ENCODE measurements around the gene C2orf92.
"Not testable (repeated sequence)": the region's sequence is repeated elsewhere in the genome, so short reads cannot be mapped to it uniquely, and the experiment has no call there.

C2orf92 gene

DNA sequence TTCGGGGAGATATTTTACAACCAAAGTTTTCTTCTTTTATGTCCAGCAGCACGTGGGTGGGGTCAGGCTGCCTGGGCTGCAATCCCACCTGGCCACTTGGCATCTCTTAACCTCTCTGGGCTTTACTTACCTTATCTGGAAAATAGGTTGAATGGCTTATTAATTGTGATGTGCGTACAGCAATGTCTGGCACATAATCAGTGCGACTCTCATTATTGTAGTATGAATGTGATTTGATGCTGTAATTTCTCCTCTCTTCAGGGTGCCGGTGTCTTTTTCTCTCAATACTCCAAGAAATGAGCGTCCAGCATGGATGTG is 41.8 kb downstream of the C2orf92 start:
- DNase-seq (ENCODE audit: low read depth), result no peak
- TF ChIP-seq, protein P1, sequence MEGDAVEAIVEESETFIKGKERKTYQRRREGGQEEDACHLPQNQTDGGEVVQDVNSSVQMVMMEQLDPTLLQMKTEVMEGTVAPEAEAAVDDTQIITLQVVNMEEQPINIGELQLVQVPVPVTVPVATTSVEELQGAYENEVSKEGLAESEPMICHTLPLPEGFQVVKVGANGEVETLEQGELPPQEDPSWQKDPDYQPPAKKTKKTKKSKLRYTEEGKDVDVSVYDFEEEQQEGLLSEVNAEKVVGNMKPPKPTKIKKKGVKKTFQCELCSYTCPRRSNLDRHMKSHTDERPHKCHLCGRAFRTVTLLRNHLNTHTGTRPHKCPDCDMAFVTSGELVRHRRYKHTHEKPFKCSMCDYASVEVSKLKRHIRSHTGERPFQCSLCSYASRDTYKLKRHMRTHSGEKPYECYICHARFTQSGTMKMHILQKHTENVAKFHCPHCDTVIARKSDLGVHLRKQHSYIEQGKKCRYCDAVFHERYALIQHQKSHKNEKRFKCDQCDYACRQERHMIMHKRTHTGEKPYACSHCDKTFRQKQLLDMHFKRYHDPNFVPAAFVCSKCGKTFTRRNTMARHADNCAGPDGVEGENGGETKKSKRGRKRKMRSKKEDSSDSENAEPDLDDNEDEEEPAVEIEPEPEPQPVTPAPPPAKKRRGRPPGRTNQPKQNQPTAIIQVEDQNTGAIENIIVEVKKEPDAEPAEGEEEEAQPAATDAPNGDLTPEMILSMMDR (conservative IDR thresholded peaks at IDR 0.05; ENCODE audit: low read depth, low read length), result no peak
- no peak overlapping the region for H3K4me3 ChIP-seq (ENCODE audit: low read length)

DNA sequence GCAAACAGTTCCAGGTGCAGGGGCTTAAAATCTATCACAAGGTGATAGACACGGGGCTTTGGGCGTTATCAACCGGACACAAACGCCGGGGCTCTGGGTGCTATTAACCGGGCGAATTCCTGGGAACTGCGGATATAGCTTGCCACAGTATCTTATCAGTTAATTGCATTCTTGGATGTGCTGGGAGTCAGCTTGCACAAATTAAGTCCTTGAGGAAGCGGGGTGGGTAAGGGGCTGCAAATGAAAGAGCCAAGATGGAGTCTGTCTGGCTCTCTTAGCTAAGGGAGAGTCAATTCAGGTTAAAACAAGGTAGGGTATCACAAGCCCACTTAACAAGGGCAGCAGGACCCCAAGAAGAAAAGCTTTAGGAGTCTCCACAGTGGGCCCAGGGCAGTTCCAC is 42.7 kb downstream of the C2orf92 start:
- not testable (repeated sequence) for DNase-seq (ENCODE audit: low read depth); H3K4me3 ChIP-seq (ENCODE audit: low read length)

DNA sequence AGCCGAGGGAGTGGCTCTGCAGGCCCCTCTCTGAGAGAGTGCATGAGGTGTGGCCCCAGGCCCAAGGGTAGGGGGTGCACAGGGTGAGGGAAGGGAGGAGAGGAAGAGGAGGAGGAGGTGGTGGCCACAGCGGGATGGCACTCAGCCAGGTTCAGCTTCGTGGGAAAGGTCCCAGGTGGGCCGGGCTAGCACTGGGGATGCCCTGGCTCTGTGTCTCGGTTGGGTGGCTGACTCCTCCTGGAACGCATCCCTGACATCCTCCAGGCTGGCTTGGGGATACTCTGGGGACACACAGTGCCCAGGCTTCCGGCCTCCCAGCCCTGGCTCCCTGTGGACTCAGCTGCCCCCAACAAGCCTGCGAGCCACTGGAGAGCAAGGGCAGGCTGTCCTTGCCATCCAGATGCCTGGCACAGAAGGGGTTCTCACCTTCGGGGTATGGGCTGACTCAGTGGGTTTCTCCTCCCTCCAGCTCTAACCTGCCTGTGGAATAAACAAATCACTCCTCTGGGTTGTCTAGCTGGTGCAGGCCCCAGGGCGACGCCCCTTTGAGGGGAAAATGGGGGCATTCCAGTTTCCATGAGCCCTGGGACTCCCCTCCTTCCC is 43.3 kb downstream of the C2orf92 start:
- TF ChIP-seq, protein P1 (conservative IDR thresholded peaks at IDR 0.05; ENCODE audit: low read depth, low read length), result no peak
- no peak overlapping the region for H3K4me3 ChIP-seq (ENCODE audit: low read length)
- DNase-seq (ENCODE audit: low read depth), result no peak

DNA sequence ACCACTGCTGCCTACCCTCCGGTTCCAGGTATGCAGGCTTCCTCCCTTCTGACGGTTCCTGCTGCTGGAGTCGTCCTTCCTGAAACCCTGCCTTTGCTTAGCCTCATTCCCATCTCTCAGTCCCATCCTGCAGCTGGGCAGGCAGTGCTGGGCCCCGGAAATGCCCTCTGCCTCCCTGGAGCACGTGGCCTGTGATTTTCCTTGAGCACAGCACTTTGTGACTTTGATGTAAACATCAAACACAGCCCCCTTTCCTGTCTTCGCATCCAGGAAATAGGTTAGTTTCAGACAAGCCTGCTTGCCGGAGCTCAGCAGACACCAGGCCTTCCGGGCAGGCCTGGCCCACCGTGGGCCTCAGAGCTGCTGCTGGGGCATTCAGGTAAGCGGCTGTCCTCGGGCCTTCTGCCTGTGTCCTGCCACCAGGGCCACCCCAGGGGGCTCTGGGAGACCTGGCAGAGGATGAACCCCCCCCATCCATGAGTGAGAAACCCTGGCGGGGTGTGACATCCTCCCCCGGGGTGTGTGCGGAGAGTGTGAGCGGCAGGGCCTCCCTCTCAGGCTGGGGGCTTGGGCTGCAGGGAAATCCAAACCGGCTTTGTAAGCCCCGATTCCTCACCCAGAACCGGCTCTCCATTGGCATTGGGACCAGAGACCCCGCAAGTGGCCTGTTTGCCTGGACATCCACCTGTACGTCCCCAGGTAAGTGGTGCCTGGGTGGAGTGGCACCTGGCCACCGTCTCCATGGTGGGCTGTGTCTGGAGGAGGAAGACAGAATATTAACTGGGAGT is 44.0 kb downstream of the C2orf92 start, which contains the start of gene ZAP70:
Gene ZAP70 (plus strand): TSS at position 281 of the 788 bp plus-strand sequence. CDS start 10,461 bp downstream, outside the sequence.
- H3K4me3 ChIP-seq (ENCODE audit: low read length), result no peak within 1 kb of the TSS
- DNase-seq (ENCODE audit: low read depth), result no peak
- TF ChIP-seq, protein P1 (conservative IDR thresholded peaks at IDR 0.05; ENCODE audit: low read depth, low read length), result no peak

DNA sequence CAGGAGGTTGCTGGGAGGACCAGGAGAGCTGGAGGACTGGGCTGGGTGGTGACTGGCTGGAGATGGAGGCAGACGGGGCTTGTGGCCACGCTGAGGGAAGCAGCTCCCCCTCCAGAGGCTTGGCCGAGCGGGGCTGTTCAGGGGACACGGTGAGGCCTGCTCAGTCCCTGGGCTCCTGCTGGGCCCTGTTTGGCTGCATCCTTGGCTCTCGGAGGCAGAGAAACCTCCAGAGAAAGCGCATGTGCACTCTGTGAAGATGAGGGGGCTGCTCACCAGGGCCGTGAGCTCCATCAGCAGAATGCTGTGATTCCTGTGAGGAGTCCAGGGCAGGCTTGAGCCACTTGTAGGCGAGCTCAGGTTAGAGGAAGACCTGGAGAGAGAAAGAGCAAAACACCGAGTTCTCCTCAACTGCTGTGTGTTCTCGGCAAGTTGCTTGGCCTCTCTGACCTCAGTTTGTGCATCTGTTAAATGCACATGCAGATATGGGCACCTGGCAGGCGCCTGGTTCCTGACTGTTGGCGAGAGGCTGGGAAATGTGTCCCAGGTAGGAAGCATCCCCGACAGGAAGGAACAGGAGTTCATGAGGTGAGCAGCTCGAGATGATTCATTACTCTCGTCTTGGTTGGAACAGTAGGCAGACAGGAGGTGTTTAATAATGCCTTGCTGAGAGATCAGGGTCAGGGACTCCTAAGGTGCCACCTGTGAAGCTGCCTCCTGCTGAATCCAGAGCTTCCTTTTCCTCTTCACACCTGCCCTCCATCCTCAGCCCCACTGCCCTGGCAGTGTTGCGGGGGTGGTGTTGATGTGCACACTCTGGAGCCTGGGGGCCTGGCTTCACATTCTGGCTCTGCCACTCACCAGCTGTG is 44.8 kb downstream of the C2orf92 start:
- no peak overlapping the region for H3K4me3 ChIP-seq (ENCODE audit: low read length)
- DNase-seq (ENCODE audit: low read depth), result no peak
- TF ChIP-seq, protein P1 (conservative IDR thresholded peaks at IDR 0.05; ENCODE audit: low read depth, low read length), result no peak

DNA sequence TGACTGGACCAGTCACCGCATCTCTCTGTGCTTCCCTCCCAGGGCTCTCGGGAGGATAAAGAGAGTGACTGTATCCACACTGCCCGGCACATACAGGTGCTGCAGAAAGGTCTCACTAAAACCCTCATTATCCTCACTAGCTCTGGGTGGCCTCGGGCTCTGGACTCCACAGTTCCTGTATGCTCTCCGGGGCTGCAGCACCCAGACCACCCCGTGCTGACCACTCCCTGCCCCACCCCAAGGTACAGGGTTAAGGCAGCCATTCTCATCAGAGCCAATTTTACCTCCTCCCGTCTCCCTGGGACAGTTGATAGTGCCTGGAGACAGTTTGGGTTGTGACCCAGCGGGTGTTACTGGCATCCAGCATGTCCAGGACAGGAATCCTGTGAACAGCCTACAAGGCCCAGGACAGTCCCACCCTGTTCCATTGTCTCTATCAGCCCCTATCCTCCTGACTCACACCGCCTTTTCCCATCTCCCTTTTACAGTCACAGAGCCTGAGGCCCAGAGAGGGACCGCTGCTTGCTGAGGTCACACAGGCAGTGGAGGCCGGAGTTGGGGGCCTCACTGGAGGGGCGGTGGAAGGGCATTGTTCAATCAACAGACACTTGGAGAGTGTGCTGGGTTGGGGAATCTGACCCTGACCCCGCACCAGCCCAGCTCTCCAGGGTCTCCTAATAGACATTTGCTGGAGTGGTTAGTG is 45.6 kb downstream of the C2orf92 start:
- DNase-seq (ENCODE audit: low read depth), result no peak
- TF ChIP-seq, protein P1 (conservative IDR thresholded peaks at IDR 0.05; ENCODE audit: low read depth, low read length), result no peak
- no peak overlapping the region for H3K4me3 ChIP-seq (ENCODE audit: low read length)
